22Rv1 (cell line): Measurements from ENCODE around the gene SNRNP48.

Source experiments
- CTCF ChIP-seq: fragments of 450-650 bp; IDR thresholded peaks from 2 replicates; pipeline ENCODE4 v1.5.1; 2017; ENCODE audit warnings: mild to moderate bottlenecking
- ZFX ChIP-seq: fragments of 450-650 bp; IDR thresholded peaks from 2 replicates; pipeline ENCODE4 v1.6.1; 2017; ENCODE audit warnings: antibody characterized with exemption, borderline replicate concordance

- TF ChIP-seq CTCF (no peak), ZFX (no peak)
Measured at GRCh38 chr6:7661364-7661763, 71.4 kb downstream of the SNRNP48 start.
